ENCODE data around the gene MYH9.

- TF ChIP-seq CTCF (IDR thresholded peaks at IDR 0.05) (no peak), POLR2A (IDR thresholded peaks at IDR 0.05; ENCODE audit: low read depth) (no peak), EP300 (IDR thresholded peaks at IDR 0.05) (no peak)
Observed at GRCh38 chr22:36247955-36248354, 139.8 kb downstream of the MYH9 start.

All from esophagus muscularis mucosa (tissue), 4 donors.